ENCODE data around the gene TNNI2. TPM values are rescaled to one million over a fixed set of nuclear protein-coding genes. Genes with fewer than 3 reads are reported as not detected.
"Not testable (repeated sequence)": the region's sequence is repeated elsewhere in the genome, so short reads cannot be mapped to it uniquely, and the experiment has no call there.

Gene TNNI2
- total RNA-seq, 2 experiments from 2014 or later: 2.5 to 14.3 TPM

DNA sequence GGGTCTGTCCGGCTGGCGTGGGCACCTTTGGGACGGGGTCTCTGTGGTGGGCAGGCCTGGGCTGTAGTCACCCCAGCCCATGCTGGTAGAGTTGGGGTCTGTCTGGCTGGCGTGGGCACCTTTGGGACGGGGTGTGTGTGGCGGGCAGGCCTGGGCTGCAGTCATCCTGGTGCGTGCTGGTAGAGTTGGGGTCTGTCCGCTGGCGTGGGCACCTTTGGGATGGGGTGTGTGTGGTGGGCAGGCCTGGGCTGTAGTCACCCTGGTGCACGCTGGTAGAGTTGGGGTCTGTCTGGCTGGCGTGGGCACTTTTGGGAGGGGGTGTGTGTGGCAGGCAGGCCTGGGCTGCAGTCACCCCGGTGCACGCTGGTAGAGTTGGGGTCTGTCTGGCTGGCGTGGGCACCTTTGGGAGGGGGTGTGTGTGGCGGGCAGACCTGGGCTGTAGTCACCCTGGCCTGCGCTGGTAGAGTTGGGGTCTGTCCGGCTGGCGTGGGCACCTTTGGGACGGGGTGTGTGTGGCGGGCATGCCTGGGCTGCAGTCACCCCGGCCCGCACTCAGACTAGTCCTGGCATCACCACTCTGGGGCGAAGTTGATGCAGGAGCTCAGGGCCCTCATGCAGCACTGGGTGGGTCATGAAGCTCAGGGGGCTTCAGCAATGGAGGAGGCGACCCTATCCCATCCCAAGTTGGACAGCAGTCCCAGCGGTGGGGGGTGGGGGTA is 33.6 kb downstream of the TNNI2 start:
- no peaks in the 10 kb centered on the region for H3K36me3 ChIP-seq (ENCODE audit: insufficient read depth, low read length)
- intact Hi-C loops (cut with micrococcal nuclease; ENCODE audit: unreplicated experiment): no loop called here
- POLR2A ChIA-PET: no interaction called here
- no peak overlapping the region for H3K4me2 ChIP-seq (ENCODE audit: low read length)
- H3K4me3 ChIP-seq (ENCODE audit: low read depth, low read length, poor library complexity, severe bottlenecking): no peak overlapping the region
- H3K9me2 ChIP-seq (ENCODE audit: insufficient read depth, low read length): no peaks in the 10 kb centered on the region
- no peak for TF ChIP-seq EZH2phosphoT487 (IDR thresholded peaks at IDR 0.05; ENCODE audit: borderline replicate concordance, low read depth, low read length)
- TF ChIP-seq, protein P1, sequence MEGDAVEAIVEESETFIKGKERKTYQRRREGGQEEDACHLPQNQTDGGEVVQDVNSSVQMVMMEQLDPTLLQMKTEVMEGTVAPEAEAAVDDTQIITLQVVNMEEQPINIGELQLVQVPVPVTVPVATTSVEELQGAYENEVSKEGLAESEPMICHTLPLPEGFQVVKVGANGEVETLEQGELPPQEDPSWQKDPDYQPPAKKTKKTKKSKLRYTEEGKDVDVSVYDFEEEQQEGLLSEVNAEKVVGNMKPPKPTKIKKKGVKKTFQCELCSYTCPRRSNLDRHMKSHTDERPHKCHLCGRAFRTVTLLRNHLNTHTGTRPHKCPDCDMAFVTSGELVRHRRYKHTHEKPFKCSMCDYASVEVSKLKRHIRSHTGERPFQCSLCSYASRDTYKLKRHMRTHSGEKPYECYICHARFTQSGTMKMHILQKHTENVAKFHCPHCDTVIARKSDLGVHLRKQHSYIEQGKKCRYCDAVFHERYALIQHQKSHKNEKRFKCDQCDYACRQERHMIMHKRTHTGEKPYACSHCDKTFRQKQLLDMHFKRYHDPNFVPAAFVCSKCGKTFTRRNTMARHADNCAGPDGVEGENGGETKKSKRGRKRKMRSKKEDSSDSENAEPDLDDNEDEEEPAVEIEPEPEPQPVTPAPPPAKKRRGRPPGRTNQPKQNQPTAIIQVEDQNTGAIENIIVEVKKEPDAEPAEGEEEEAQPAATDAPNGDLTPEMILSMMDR (conservative IDR thresholded peaks at IDR 0.05; ENCODE audit: low read length): no peak
- H3K4me1 ChIP-seq (ENCODE audit: insufficient read depth, low read length, poor library complexity, severe bottlenecking): no peaks in the 10 kb centered on the region
- H2AFZ ChIP-seq (ENCODE audit: low read length): no peak overlapping the region
- H3K27ac ChIP-seq (ENCODE audit: low read depth, low read length, poor library complexity, severe bottlenecking): no peak overlapping the region
- no peaks in the 10 kb centered on the region for H3K79me2 ChIP-seq (ENCODE audit: insufficient read depth, low read depth, low read length)
- no peaks in the 10 kb centered on the region for H3K9me3 ChIP-seq (ENCODE audit: low read length)
- no peaks in the 10 kb centered on the region; the same call in 1 of the 2 replicates for H4K20me1 ChIP-seq (ENCODE audit: insufficient read depth, low read length)
- no TSS peak for BruUV-seq (replicated peaks)
- CTCF ChIA-PET (ENCODE audit: unreplicated experiment): no interaction called here
- no peak for DNase-seq (ENCODE audit: low spot score)

DNA sequence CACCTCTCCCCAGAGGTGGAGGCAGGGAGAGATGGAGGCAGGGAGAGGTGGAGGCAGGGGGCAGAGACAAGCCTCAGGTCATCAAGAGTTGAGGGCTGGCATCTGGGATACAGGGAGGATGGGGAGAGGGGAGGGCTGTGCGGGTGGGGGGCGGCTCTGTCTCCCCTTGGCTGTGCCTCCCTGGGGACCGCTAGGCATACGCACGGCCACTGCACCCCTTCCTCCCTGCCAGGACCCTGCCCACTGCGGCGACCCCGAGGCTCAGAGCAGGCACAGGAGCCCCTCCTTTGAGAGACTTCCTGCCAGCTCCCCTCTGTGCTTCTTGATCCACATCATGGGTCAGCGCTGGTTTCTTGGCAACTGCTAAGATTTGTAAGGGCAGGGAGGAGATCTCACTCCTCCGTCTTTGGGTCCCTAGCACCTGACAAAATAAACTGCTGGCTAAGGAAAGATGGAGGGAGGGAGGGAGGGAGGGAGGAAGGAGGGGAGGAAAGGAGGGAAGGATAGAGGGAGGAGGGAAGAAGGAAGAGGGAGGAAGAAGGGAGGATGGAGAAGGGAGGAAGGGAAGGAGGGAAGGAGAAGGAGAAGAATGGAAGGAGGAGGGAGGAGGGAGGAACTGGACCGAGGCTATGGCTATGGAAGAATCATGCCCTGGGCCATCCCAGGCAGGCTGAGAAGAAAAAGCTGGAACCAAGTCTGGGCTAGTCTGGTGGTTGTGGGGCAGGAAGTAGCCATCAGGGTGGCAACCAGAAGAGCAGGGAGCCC is 34.4 kb downstream of the TNNI2 start:
- no TSS peak for BruUV-seq (replicated peaks)
- no peak for DNase-seq (ENCODE audit: low spot score)
- POLR2A ChIA-PET: no interaction called here

DNA sequence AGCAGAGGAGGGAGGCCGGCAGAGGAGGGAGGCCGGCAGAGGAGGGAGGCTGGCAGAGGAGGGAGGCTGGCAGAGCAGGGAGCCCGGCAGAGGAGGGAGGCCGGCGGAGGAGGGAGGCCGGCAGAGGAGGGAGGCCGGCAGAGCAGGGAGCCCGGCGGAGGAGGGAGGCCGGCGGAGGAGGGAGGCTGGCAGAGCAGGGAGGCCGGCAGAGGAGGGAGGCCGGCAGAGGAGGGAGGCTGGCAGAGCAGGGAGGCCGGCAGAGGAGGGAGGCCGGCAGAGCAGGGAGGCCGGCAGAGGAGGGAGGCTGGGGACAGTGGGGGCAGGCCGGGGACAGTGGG is 35.0 kb downstream of the TNNI2 start:
- H3K79me2 ChIP-seq (ENCODE audit: insufficient read depth, low read depth, low read length); H3K4me3 ChIP-seq (ENCODE audit: low read depth, low read length, poor library complexity, severe bottlenecking); DNase-seq (ENCODE audit: low spot score); BruUV-seq (replicated peaks); H3K36me3 ChIP-seq (ENCODE audit: insufficient read depth, low read length); H3K27ac ChIP-seq (ENCODE audit: low read depth, low read length, poor library complexity, severe bottlenecking); H3K9me2 ChIP-seq (ENCODE audit: insufficient read depth, low read length); H3K4me2 ChIP-seq (ENCODE audit: low read length); CTCF ChIA-PET (ENCODE audit: unreplicated experiment); H4K20me1 ChIP-seq (ENCODE audit: insufficient read depth, low read length); intact Hi-C loops (cut with micrococcal nuclease; ENCODE audit: unreplicated experiment); POLR2A ChIA-PET; H2AFZ ChIP-seq (ENCODE audit: low read length); H3K9me3 ChIP-seq (ENCODE audit: low read length); H3K4me1 ChIP-seq (ENCODE audit: insufficient read depth, low read length, poor library complexity, severe bottlenecking): not testable (repeated sequence)

More for the DNA sequence above, 34.4 kb downstream of the TNNI2 start:
- Histone ChIP-seq H3K9me2 (ENCODE audit: insufficient read depth, low read length) (no peaks in the 10 kb centered on the region), H2AFZ (ENCODE audit: low read length) (no peak overlapping the region), H3K36me3 (ENCODE audit: insufficient read depth, low read length) (no peaks in the 10 kb centered on the region), H3K9me3 (ENCODE audit: low read length) (no peaks in the 10 kb centered on the region), H3K4me1 (ENCODE audit: insufficient read depth, low read length, poor library complexity, severe bottlenecking) (no peaks in the 10 kb centered on the region), H3K27ac (ENCODE audit: low read depth, low read length, poor library complexity, severe bottlenecking) (no peak overlapping the region), H4K20me1 (ENCODE audit: insufficient read depth, low read length) (no peaks in the 10 kb centered on the region; the same call in 1 of the 2 replicates), H3K4me2 (ENCODE audit: low read length) (no peak overlapping the region), H3K4me3 (ENCODE audit: low read depth, low read length, poor library complexity, severe bottlenecking) (no peak overlapping the region), H3K79me2 (ENCODE audit: insufficient read depth, low read depth, low read length) (no peaks in the 10 kb centered on the region)
- TF ChIP-seq, protein P1 (conservative IDR thresholded peaks at IDR 0.05; ENCODE audit: low read length): no peak
- no peak for TF ChIP-seq EZH2phosphoT487 (IDR thresholded peaks at IDR 0.05; ENCODE audit: borderline replicate concordance, low read depth, low read length)
- intact Hi-C loops (cut with micrococcal nuclease; ENCODE audit: unreplicated experiment): no loop called here
- CTCF ChIA-PET (ENCODE audit: unreplicated experiment): no interaction called here

DNA sequence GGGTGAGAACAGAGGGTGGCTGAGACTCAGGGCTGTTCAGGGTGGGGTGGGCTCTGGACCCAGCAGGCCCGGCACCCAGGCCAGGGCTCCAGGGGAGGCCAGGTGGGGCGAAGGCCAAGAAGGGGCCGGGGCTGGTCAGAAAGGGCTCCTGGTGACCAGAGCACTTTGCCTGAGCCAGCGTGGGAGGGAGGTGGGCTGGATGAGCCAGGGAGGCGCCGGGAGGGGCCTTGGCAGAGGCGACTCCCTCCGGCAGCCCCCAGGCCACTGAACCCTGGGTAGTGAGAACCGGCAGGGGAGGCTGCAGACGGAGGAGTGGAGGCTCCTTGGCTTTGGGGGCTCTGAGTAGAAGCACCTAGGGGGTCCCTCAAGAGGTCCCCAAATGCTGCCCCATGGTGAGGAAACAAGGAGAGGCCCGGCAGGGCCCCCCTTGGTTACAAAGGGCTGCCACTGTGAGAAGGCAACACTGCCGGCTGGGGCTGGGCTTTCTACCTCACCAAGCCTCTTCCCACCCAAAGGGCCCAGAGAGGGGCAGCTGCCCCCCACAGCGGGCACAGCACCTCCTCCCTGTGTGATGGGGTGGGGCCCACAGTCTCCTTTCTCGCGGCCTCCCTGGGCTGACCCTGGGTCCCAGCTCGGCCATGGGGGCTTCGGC is 35.8 kb downstream of the TNNI2 start:
- H4K20me1 ChIP-seq (ENCODE audit: insufficient read depth, low read length): not testable (repeated sequence)

More for the DNA sequence above, 35.8 kb downstream of the TNNI2 start:
- H3K9me3 ChIP-seq (ENCODE audit: low read length); H3K27ac ChIP-seq (ENCODE audit: low read depth, low read length, poor library complexity, severe bottlenecking); H3K36me3 ChIP-seq (ENCODE audit: insufficient read depth, low read length); BruUV-seq (replicated peaks); H2AFZ ChIP-seq (ENCODE audit: low read length); intact Hi-C loops (cut with micrococcal nuclease; ENCODE audit: unreplicated experiment); DNase-seq (ENCODE audit: low spot score); POLR2A ChIA-PET; H3K4me1 ChIP-seq (ENCODE audit: insufficient read depth, low read length, poor library complexity, severe bottlenecking); H3K4me2 ChIP-seq (ENCODE audit: low read length); H3K4me3 ChIP-seq (ENCODE audit: low read depth, low read length, poor library complexity, severe bottlenecking); H3K9me2 ChIP-seq (ENCODE audit: insufficient read depth, low read length); CTCF ChIA-PET (ENCODE audit: unreplicated experiment); H3K79me2 ChIP-seq (ENCODE audit: insufficient read depth, low read depth, low read length): not testable (repeated sequence)

Measured in OCI-LY7 (cell line).